ENCODE data around the gene AGRP.

GRCh38 chr16:67433131-67433719 is 50.1 kb downstream of the AGRP start:
- no peak for TF ChIP-seq EZH2 (IDR thresholded peaks at IDR 0.05; ENCODE audit: insufficient read depth, low read length)
- TF ChIP-seq, protein P1, sequence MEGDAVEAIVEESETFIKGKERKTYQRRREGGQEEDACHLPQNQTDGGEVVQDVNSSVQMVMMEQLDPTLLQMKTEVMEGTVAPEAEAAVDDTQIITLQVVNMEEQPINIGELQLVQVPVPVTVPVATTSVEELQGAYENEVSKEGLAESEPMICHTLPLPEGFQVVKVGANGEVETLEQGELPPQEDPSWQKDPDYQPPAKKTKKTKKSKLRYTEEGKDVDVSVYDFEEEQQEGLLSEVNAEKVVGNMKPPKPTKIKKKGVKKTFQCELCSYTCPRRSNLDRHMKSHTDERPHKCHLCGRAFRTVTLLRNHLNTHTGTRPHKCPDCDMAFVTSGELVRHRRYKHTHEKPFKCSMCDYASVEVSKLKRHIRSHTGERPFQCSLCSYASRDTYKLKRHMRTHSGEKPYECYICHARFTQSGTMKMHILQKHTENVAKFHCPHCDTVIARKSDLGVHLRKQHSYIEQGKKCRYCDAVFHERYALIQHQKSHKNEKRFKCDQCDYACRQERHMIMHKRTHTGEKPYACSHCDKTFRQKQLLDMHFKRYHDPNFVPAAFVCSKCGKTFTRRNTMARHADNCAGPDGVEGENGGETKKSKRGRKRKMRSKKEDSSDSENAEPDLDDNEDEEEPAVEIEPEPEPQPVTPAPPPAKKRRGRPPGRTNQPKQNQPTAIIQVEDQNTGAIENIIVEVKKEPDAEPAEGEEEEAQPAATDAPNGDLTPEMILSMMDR (IDR thresholded peaks at IDR 0.05; ENCODE audit: insufficient read depth, low read depth, low read length), result no peak
